Measurements from ENCODE around the gene RNF41.

The RNF41 gene

DNA sequence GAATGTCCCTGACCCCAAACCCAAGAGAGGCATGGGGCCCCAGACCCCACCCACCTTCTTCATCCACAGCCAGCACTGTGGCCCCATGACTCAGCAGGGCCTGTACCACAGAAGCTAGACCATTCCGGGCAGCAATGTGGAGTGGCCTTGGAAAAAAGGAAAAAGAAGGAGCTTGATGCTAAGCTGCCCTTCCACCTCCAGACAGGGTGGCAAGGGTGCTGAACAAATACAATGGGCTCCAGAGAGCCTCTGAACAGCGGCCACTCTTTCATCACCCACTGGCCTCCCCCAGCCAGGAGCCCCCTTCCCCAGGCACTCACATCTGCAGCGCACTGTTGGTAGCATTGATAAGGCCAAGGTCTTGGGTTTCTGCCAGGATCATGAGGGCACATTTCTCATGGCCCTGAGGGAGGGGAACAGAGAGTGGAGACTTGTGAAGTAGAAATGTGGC is 22.0 kb upstream of the RNF41 start:
- no peak for DNase-seq (ENCODE audit: low read depth in 2 of 2)

DNA sequence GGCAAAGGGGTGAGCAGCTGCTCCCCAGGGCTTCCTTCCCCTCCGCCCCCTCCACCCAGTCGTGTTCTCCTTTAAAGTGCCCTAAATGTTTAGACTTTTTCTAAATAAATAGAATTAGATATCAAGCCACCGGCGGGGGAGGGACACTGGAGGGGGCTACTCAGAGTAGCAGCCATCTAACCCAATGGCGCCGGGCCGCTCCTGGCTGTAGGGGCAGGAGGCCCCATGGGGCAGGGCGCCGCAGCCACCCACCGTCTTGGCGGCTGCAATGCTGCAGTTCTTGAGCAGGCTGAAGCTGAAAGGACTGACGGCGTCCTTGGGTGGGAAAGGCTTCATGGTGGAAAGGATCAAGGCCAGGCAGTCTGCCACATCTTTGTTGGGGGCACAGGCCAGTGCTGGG is 21.3 kb upstream of the RNF41 start:
- no peak for DNase-seq (ENCODE audit: low read depth in 2 of 2)

GRCh38 chr12:56241424-56242303 is 19.9 kb upstream of the RNF41 start:
- DNase-seq (ENCODE audit: low read depth in 2 of 2), result no peak

- no peak for DNase-seq (ENCODE audit: low read depth in 2 of 2)
Observed at GRCh38 chr12:56237552-56237951, 15.8 kb upstream of the RNF41 start.

GRCh38 chr12:56236985-56237384 is 15.3 kb upstream of the RNF41 start:
- DNase-seq (ENCODE audit: low read depth in 2 of 2), result no peak

GRCh38 chr12:56236091-56236490 is 14.4 kb upstream of the RNF41 start:
- DNase-seq (ENCODE audit: low read depth in 2 of 2), result no peak

GRCh38 chr12:56234746-56235436 is 13.2 kb upstream of the RNF41 start:
- DNase-seq (ENCODE audit: low read depth in 2 of 2), result no peak

DNA sequence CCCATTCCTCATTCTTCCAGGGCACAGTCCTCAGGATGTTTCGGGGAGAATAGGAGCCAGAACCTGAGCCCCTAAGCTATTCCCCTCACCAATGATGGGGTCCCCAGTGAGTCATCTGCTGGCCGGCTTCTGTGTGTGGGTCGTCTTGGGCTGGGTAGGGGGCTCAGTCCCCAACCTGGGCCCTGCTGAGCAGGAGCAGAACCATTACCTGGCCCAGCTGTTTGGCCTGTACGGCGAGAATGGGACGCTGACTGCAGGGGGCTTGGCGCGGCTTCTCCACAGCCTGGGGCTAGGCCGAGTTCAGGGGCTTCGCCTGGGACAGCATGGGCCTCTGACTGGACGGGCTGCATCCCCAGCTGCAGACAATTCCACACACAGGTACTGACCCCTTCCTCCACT is 9.5 kb upstream of the RNF41 start:
- no peak for DNase-seq (ENCODE audit: low read depth in 2 of 2)

GRCh38 chr12:56230432-56231183 is 8.9 kb upstream of the RNF41 start:
- DNase-seq (ENCODE audit: low read depth in 2 of 2), result no peak

- no peak for DNase-seq (ENCODE audit: low read depth in 2 of 2)
Observed at GRCh38 chr12:56229916-56230431, 8.3 kb upstream of the RNF41 start, which contains the start of gene SLC39A5. SLC39A5 (plus strand) TSS chr12:56230051; CDS start chr12:56231275, 1,224 bp downstream.

- DNase-seq (ENCODE audit: low read depth in 2 of 2), result no peak
Observed at GRCh38 chr12:56229082-56229481, 7.4 kb upstream of the RNF41 start.

DNA sequence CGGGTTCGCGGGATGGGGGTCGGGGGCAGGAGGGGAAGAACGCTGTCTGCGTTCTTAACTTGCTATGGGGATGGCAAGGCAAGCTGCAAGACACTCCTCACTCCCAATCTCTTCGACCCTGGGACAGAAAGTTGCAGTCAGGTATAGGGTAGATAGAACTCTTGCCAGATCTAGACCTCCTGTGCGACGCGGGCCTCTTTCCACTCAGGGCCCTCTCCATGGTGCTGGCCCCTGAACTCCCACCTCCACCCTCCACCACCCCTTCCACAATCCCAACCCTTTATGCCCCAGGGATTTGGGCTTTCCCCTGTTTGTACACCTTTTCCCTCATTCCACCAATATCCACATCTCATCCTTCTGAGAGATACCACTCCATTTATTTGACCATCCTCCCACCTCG is 3.2 kb upstream of the RNF41 start:
- DNase-seq (ENCODE audit: low read depth in 2 of 2), result no peak

GRCh38 chr12:56224102-56224701 is 2.5 kb upstream of the RNF41 start, which contains the start of gene NABP2:
NABP2 (plus strand) TSS chr12:56224342; CDS start chr12:56224857, 515 bp downstream.
- DNase-seq (ENCODE audit: low read depth in 2 of 2), result peak; percentile 94 to 97

GRCh38 chr12:56223571-56224101 is 1.9 kb upstream of the RNF41 start:
- no peak for DNase-seq (ENCODE audit: low read depth in 2 of 2)

DNA sequence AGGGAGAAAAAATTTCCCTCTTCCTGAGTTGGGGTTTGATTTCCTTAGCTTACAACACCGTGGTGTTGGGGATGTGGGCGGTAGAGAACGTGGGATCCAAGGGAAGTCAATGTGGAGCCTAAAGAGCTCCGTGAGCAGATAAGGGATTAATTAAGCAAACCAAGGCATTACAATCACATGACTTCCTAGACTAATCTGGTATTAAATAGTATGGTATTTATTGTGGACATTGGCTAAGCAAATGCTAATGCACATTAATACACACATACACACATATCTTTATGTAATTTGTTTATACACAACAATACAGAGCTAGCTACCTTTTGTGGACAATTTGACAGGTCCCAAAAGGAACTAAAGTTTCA is 791 bp upstream of the RNF41 start:
- DNase-seq (ENCODE audit: low read depth in 2 of 2), result no peak

GRCh38 chr12:56221232-56221756 is 428 bp downstream of the RNF41 start:
- DNase-seq (ENCODE audit: low read depth in 2 of 2), result peak; percentile 60

DNA sequence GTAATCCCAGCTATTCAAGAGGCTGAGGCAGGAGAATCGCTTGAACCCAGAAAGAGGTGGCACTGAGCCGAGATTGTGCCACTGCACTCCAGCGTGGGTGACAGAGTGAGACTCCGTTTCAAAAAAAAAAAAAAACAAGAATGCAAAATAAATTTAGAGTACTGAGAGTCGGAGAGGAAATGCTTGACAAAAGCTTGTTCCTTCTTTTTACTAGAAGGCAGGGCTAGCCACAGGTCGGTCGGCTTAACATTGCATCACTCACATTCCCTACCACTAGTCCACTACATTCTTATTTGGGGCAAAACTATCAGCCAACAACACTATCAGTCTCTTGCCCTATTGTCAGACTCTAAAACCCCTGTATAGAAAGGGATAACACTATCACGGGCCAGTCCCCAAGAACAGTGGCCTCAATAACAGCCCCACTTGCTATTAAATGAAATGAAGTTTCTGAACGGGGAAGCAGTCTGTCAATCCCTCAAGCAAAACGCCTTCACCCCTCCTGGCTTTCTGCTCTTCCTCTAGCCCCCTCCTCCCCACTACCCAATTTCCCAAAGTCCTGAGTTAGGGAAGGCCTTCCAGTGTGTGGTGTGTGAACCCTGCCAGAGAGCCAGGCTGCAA is 1.0 kb downstream of the RNF41 start:
- no peak for DNase-seq (ENCODE audit: low read depth in 2 of 2)

DNA sequence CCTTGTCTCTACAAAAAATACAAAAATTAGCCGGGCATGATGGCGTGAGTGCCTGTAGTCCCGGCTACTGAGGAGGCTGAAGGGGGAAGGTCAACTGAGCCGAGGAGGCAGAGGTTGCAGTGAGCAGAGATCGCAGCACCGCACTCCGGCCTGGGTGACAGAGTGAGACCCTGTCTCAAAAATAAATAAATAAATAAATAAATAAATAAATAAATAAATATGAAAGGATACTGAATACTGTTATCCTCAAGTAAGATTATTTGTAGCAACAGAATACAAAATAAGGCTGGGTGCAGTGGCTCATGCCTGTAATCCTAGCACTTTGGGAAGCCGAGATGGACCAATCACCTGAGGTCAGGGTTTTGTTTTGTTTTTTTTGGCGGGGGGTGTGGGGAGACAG is 1.9 kb downstream of the RNF41 start:
- no peak for DNase-seq (ENCODE audit: low read depth in 2 of 2)

DNA sequence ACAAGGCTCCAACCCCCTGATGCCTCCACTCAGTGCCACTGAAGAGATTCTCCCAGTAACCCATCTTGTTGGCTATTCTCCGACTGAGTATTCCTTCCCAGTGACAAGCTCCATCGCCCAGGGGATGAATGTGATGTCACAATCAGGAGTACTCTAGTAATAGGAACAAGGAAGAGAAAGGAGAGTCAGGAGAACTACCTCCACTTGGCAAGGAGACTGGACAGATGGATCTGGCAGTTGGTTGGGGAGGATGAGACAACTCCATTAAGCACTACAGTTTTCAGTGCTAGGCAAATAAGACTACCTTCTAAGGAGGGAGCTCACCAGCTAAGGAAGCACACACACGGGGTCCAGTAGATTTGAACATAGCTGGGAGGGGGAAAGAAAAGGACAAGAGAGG is 5.3 kb downstream of the RNF41 start:
- DNase-seq (ENCODE audit: low read depth in 2 of 2), result no peak

DNA sequence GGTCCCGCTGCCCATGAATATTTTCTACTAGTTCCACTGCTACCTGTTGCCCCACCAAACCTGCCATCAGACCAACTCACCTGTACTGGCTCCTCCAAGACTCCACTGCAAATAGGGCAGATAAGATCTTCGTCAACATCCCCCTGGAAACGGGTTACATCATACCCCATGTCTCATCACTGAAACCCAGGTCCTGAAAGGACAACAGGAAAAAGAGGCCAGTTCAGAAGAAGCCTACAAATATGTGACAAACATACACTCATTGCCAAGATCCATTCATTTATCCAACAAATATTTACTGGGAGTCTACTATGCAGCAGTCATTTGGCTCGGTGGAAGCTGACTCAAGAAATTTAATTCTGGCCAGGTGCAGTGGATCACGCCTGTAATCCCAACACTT is 7.8 kb downstream of the RNF41 start:
- no peak for DNase-seq (ENCODE audit: low read depth in 2 of 2)

- no peak for DNase-seq (ENCODE audit: low read depth in 2 of 2)
Observed at GRCh38 chr12:56212361-56212760, 9.4 kb downstream of the RNF41 start.
